Hypothalamus (tissue), 51 donors: ENCODE data around the gene UGDH.
A peak's percentile ranks its signal among the peaks of the same experiment; 100 is the strongest.
"Not testable (repeated sequence)": the region's sequence is repeated elsewhere in the genome, so short reads cannot be mapped to it uniquely, and the experiment has no call there.

Experiments
- DNase-seq, 51 donors: peaks; one replicate each; lab custom pipeline; 2025; lab: John Stamatoyannopoulos, UW

Gene UGDH

DNA sequence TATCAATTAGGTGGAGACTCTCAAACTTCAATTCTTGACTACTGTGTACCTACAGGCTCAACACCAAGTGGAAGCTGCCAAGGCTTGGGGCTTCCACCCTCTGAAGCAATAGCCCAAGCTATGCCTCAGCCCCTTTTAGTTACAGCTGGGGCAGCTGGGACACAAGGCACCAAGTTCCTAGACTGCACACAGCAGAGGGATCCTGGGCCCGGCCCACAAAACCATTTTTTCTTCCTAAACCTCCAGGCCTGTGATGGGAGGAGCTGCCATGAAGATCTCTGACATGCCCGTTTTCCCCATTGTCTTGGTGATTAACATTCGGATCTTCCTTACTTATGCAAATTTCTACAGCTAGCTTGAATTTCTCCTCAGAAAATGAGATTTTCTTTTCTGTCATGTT is 3.4 kb upstream of the UGDH start:
- DNase-seq: no peak

DNA sequence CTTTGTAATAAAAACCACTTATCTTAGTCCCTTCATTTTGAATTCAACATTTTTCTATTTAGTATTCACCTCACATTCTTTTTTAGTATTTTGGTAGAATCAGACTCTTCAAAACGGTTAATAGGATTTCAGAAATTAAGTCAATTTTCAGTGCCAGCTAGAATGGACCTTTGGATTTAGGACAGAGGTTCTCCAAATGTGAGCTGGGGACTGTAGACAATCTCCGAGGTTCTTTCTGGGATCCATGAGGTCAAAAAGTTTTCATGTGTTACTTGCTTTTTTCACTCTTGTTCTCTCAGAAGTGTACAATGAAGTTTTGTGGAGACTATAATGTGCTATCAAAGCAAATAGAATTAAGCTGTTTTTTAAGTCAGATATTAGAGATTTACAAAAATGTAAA is 2.3 kb upstream of the UGDH start:
- DNase-seq: no peak

DNA sequence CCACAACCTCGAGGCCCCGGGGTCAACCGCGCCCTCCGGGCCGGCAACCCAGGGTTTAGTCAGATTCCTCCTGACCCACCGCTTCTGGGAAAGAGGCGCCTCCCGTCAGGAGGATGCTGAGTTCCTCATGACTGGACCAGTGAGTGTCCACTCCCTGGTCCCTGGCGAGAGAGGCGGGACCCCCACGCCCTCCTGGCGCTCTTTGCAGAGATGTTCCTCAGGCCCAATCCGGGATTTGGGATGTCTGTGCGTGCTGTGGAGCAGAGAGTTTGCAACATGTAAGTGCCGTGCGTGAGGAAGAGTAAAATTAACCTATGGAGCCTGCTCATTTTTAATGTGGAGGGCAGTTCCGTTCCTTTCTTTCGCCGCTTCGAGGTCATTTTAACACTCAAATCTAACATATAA is 824 bp upstream of the UGDH start:
- DNase-seq: peak in 3 of 51 donors; percentile 60 to 80 (median 63)

DNA sequence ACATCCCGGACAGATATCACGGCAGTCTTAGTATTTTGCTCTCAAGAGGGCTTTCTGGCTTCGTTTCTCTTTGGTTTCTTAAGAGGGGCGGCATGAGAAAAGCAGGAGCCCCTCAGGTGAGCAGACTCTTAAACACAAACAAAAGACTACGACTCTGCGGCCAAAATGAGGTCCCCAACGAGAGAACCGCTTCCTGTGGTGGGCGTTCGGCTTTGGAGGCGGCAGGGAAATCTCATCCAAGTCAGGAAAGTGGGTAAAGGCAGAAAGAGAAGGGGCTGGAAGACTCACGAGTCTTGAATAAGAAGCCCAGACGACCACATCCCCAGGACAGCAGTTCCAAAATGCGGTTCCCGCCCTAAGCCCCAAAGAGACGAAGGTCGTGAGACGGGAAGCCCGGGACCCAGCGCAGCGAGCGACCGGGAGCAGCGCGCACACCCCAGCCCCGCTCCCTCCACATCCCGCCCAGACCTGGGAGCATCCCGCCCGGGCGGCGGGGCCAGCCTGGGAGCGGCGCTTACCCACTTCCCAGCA is 409 bp downstream of the UGDH start:
- peak in 9 of 51 donors; percentile 30 to 71 (median 49) for DNase-seq

DNA sequence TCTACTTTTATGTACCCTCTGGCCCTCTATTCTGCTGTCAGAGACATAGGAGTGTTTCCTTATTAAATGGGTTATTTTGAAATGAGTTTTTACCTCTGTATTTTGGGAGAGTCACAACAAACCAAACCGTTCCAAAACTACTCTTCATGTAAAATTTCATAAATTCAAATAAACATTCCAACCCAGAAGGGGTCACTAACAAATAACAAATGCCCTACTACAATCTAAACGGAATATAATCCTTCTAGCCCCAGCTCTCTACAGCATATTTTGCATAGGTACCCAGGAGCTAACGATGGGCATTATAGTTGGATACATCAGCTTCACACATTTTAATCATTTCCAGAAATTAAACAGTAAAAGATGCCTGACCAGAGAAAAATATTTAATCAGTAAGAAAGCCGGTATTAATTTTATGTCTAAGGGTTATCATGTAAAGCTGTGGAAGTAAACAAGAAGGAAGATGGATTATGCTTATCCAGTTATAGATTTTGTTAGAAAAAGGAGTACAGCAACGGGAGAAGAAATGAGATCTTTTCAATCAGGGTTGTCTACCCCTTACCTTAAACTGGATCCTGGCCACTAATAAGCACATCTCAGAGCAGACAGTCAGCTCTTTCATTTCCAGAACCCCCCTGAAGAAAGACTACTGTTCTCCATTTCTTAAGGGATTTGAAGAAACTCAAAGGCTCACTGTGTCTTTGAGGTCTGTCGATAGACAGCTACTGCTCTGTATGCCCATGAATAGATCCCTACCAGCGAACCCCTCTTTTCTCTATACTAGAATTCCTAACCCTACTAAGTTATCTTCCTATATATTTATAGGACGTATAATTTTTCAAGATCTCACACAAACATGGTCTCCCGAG is 1.2 kb downstream of the UGDH start:
- DNase-seq: no peak

DNA sequence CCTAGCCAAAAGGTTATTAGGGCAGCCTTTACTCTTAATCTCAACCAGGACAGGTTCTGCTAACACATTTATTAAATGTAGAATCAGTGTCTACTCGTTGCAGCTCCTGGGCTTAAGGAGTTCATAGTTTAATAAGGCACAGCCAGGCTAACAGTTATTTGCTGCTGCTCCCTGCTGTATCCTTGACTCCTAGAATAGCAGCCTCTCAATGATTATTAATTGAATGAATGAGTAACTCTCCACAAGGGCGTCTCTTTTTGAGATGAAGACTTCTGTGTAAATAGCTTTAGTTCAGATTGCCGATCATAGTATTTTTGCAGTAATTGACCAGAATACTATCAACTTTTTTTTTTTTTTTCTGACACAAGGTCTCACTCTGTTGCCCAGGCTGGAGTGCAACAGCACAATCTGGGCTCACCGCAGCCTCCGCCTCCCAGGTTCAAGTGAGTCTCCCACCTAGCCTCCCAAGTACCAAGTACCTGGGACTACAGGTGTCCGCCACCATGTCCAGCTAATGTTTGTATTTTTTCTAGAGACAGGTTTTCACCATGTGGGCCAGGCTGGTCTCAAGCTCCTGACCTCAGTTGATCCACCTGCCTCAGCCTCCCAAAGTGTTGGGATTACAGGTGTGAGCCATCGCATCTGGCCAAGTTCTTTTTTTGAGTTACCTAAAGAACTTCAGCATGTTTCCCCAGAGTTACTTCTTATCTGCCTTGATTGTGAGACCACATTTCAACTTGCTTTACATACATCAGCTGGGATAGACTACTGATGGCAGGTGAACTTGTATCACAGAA is 2.9 kb downstream of the UGDH start:
- DNase-seq: no peak

DNA sequence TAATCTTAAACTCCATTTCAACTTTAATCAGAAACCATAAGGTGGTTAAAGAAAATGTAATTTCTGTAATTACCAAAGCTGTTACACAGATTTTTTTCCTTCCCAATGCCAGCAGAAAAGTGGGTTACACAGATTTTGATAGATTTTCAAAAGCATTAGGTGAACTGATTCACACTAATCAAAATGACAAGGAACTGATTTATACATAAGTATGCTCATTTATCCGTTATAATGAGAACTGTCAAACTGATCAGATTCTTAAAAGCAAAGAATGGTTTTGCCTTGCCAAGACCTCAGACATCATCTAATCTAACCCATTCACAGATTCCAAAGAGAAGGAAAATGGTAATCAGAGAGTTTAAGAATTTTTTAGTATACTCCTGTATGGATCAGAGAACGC is 5.2 kb downstream of the UGDH start:
- DNase-seq: no peak

DNA sequence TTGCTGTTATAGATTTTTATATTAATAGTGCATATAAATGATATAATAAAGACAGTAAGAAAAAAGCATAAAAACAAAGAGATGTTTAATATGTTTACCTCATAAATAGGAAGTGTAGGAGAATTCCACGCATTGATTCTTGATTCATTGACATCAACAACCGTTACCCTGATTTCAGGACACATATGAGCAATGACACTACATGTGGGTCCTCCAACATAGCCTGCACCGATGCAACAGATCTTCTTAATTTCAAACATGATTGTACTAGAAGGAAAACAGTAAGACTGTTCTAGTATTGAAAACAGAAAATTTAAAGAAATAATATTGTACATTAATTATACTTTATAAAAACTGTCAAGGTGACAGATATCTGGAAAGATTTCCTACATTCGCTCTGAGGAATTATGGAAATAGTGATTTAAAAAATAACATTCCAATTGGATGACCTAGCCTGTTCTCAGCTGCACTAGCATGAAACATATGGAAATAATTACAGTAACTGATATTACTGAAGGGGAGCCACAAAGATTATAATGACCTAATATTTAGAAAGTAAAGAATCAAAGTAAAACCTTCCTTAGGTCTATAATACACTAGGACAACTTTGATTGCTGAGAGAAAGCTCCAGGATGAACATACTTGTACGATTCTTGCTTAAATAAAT is 5.9 kb downstream of the UGDH start:
- DNase-seq: no peak

DNA sequence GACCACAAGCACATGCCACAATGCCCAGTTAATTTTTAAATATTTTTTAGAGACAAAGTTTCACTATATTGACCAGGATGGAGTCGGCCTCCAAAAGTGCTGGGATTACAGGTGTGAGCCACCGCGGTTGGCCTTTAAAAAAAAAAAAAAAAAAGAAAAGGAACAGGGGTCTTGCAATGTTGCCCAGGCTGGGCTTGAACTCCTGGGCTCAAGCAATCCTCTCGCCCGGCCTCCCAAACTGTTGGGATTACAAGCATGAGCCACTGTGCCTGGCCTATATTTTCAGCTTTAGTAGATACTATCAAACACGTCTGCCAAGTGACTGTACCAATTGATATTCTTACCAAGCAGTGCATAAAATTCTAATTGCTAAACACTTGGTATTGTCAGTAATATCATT is 8.8 kb downstream of the UGDH start:
- no peak for DNase-seq

DNA sequence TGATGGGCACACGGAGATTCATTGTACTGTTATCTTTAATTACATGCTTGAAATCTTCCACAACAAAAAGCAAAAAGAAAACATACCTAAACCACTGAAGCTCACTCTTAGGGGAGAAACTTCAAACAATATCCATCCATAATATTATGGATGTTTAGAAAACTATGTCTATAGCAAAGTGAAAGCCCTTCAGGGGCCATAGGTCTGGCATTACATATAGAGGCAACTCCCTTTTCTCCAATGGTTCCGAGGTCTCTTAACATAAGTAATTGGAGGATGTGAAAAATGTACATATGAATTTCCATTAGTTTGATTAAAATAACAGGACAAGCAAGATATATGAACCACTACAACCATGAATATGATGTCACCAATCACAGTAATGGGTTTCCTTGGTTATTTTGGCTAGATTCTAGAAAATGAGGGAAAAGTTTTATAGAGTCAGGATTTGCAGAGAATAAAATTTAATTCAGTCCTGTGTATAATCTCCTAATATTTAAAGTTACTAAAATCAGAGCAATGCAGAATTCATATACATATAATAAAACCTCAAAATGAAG is 10.8 kb downstream of the UGDH start:
- no peak for DNase-seq

DNA sequence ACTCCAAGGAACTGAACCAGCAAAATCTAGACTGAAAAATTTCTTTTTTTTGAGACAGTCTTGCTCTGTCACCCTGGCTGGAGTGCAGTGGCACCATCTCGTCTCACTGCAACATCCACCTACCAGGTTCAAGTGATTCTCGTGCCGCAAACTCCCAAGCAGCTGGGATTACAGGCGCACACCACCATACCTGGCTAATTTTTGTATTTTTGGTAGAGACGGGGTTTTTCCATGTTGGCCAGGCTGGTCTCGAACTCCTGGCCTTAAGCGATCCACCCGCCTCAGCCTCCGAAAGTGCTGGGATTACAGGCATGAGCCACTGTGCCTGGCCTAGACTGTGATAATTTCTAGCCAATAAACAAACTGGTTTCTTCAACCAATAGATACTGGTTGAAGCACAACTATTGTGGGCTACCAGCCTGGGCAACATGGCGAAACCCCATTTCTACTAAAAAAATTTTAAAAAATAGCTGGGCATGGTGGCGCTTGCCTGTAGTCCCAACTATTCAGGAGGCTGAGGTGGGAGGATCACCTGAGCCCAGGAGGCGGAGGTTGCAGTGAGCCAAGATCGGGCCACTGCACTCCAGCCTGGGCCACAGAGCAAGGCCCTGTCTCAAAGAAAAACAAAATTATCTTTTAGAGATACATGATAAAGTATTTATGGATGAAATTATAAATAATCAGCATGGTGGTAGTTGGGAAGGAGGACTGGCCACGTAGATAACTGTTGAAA is 11.4 kb downstream of the UGDH start:
- not testable (repeated sequence) for DNase-seq

DNA sequence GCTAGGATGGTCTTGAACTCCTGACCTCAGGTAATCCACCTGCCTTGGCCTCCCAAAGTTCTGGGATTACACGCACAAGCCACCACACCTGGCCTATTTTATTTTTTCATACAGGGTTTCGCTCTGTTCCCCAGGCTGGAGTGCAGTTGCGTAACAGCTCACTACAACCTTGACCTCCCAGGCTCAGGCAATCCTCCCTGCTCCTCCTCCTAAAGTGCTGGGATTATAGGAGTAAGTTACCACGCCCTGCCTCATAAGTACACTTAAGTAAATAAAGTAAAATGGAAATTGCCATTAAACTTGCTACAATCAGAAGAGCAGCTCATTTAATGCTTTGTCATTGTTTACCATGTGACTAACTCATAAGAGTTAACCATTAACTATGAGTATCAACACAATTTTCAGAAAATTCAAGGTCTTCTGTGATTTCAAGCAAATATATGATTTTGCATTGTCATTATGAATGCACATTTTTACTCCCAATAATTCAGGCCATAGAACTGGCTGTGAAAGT is 12.3 kb downstream of the UGDH start:
- DNase-seq: no peak

DNA sequence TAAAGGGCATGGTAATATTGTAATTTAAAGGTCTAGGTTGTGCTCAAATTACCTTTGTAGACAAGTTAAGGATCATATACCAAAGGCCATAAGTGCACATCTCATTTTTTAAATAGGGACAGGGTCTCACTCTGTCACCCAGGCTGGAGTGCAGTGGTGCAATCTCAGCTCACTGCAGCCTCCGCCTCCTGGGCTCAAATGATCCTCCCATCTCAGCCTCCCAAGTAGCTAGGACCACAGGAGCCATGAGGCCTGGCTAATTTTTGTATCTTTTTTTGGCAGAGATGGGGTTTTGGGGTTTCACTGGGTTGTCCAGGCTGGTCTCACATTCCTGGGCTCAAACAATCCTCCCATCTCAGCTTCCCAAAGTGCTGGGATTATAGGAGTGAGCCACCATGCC is 13.0 kb downstream of the UGDH start:
- DNase-seq: not testable (repeated sequence)

DNA sequence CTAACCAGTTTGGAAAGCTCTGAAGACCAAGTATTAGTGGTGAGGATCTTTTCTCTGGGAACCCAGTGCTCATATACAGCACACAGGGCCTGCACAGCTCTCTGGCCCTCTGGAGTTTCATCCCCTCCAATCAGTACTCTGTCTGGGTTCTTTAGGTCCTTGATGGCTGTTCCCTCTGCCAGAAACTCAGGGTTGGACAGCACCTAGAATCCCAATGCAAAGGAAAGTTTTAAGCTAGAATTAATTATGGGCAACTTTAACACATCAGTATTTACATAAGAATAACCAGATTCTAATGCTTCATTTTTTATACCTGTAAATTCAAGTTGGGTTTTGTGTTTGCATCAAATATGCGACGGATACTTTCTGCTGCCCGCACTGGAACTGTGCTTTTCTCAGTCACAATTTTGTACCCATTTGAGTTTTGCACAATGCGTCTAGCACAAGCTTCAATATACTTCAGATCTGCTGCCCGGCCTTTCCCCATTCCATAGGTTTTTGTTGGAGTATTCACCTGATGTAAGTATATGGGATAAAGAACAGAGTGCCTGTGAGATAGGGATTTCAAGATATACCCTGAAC is 16.8 kb downstream of the UGDH start:
- DNase-seq: no peak

DNA sequence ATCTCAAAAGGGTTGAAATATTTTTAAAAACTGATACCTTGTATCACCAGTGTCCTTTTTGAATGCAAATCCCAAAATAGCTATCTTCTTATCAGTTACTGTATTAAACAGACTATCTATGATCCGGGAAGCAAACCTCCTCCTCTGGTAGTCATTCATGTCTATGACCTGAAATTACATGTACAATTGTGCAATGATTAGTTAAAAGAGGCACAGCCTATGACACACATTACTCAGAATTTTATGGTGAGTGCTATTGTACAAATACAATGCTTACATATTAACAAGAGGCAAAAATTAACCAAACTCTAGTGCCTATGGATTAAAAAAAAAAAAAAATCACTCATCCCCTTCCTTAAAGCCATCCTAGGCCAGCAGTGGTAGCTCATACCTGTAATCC is 21.7 kb downstream of the UGDH start:
- DNase-seq: no peak

DNA sequence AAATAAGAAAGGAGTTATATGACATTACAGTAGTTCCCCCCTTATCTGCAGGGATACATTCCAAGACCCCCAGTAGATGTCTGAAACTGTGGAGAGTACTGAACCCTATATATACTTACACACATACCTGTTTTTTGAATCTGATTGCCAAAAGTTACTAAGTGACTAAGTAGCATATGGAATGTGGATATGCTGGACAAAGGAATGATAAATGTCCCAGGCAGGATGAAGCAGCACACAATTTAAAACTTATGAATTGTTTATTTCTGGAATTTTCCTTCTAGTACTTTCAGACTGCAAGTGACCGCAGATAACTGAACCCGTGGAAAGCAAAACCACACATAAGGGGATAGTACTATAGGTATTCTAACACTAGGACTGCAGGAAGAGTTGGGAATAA is 22.7 kb downstream of the UGDH start:
- no peak for DNase-seq

DNA sequence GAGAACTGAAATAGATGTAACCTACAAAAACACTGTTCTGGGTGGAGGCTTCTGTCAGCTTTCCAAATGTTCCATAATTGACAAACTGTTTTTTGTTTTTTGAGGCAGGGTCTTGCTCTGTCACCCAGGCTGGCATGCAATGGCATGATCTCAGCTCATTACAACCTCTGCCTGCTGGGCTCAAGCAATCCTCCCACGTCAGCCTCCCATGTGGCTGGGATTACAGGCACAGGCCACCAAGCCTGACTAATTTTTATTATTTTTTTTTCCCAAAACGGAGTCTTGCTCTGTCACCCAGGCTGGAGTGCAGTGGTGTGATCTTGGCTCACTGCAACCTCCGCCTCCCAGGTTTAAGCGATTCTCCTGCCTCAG is 24.6 kb downstream of the UGDH start:
- not testable (repeated sequence) for DNase-seq

DNA sequence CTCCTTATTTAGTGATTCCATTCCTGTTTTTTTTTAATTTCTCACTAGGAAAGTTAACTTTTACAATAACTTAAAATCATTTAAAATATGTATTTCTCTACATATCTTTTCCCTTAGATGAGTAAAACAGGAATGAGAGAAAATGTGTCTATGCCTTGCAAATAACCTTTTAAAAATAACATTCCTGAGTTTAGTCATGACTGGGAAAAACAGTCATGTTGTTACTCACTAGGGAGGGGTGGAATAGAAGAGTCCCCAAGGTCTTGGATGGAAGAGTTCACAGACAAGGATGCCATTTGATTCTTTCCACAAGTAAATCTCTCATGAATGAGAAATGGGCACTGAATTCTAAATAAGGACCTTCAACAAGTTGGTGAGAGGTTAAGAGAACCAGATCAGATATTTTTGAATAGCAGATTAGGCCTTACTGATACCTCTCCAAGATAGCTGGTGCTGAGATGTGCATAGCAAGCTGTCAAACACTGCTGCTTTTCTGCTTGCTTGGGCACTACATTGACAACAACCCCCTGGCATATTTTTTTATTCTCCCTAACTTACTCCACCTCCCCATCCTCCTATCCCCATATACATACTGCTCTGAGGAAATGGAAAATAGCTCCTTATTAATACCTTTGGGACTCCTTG is 25.1 kb downstream of the UGDH start:
- DNase-seq: no peak

DNA sequence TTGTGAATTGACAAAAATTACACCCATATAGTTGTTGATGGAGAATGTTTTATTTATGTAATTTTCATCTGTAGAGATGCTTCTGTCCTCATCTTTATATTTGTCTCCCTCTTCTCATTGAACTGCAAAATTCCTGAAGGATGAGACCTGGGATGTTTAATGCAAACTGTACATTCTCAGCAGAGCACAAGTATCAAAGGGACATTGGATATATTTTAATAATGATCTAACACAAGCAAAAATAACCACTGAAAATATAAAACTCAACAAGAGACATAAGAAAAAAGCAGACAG is 28.6 kb downstream of the UGDH start:
- no peak for DNase-seq
